Measurements from ENCODE around the gene SRD5A1.
A peak's percentile ranks its signal among the peaks of the same experiment; 100 is the strongest.

DNA sequence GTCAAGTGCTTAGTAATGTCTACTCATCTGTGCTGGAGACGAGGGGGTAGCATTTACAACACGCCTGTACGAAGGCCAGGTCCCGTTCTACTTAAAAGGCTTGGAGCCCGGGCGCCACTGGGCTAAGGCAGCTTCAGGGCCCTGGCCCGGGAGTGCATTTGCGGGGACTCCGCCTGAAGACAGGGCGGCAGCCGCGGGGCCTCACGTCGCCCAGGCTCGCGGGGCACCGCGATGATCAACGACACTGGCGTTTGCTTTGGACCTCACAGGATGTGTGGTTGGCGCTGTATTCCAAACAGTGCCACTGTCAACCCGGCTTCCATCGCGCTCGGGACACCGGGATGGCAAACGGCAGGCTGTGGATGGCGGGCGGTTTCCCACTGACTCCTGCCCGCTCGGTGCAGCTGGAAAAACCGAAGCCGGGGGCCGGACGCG lies 78.9 kb downstream of the SRD5A1 start:
- TF ChIP-seq, protein P1, sequence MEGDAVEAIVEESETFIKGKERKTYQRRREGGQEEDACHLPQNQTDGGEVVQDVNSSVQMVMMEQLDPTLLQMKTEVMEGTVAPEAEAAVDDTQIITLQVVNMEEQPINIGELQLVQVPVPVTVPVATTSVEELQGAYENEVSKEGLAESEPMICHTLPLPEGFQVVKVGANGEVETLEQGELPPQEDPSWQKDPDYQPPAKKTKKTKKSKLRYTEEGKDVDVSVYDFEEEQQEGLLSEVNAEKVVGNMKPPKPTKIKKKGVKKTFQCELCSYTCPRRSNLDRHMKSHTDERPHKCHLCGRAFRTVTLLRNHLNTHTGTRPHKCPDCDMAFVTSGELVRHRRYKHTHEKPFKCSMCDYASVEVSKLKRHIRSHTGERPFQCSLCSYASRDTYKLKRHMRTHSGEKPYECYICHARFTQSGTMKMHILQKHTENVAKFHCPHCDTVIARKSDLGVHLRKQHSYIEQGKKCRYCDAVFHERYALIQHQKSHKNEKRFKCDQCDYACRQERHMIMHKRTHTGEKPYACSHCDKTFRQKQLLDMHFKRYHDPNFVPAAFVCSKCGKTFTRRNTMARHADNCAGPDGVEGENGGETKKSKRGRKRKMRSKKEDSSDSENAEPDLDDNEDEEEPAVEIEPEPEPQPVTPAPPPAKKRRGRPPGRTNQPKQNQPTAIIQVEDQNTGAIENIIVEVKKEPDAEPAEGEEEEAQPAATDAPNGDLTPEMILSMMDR (IDR thresholded peaks at IDR 0.05) = no peak
- TF ChIP-seq POLR2A (IDR thresholded peaks at IDR 0.05) (no peak), POLR2AphosphoS5 (IDR thresholded peaks at IDR 0.05) (peak in 1 of 3 donors; percentile 8)

All from transverse colon (tissue), 4 donors.